IPS-20b (cell line): Measurements from ENCODE around the gene CREB5.

Source experiments
- H3K27ac ChIP-seq: one replicate; pipeline ENCODE4 v1.5.1; 2013; ENCODE audit warnings: low read length
- H3K27me3 ChIP-seq: 2 replicates; pipeline ENCODE4 v1.6.1; 2013; ENCODE audit warnings: mild to moderate bottlenecking, low read length, inconsistent platforms; ENCODE audit not compliant: insufficient read depth
- H3K36me3 ChIP-seq: 2 replicates; pipeline ENCODE4 v1.6.1; 2013; ENCODE audit warnings: low read depth, mild to moderate bottlenecking, inconsistent platforms, low read length, moderate library complexity; ENCODE audit not compliant: insufficient read depth
- H3K4me1 ChIP-seq: 2 replicates; pipeline ENCODE4 v1.6.1; 2013; ENCODE audit warnings: mild to moderate bottlenecking, control low read depth, inconsistent platforms, low read length, moderate library complexity; ENCODE audit not compliant: insufficient read depth
- H3K4me3 ChIP-seq: 2 replicates; pipeline ENCODE4 v1.5.1; 2013; ENCODE audit warnings: mild to moderate bottlenecking, low read length, inconsistent platforms
- H3K9ac ChIP-seq: 2 replicates; pipeline ENCODE4 v1.6.1; 2013; ENCODE audit warnings: low read depth, mild to moderate bottlenecking, inconsistent platforms, low read length, moderate library complexity
- H3K9me3 ChIP-seq: 2 replicates; pipeline ENCODE4 v1.6.1; 2013; ENCODE audit warnings: mild to moderate bottlenecking, low read depth, low read length, inconsistent platforms; ENCODE audit not compliant: insufficient read depth

Gene CREB5

DNA sequence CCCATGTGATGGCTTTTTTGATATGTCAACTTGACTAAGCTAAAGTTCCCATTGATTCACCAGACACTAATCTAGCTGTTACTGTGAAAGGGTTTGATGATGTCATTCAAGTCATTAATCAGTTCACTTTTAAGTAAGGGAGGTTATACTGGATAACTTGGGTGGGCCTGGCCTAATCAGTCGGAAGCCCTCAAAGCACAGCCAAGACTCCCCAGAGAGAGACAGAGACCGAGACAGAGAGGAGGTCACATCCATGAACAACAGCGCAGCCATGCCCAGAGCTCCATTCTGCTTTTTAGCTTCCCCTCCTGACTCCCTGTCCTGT is 442.4 kb downstream of the CREB5 start:
- no peak overlapping the region for H3K27ac ChIP-seq
- H3K9me3 ChIP-seq: no peaks in the 10 kb centered on the region
- H3K4me3 ChIP-seq: peak overlapping the region; percentile 88; the same call in 1 of the 2 replicates
- no peaks in the 10 kb centered on the region for H3K4me1 ChIP-seq
- peaks cover 23% of the 10 kb centered on the region for H3K27me3 ChIP-seq
- H3K9ac ChIP-seq: no peak overlapping the region
- H3K36me3 ChIP-seq: no peaks in the 10 kb centered on the region

DNA sequence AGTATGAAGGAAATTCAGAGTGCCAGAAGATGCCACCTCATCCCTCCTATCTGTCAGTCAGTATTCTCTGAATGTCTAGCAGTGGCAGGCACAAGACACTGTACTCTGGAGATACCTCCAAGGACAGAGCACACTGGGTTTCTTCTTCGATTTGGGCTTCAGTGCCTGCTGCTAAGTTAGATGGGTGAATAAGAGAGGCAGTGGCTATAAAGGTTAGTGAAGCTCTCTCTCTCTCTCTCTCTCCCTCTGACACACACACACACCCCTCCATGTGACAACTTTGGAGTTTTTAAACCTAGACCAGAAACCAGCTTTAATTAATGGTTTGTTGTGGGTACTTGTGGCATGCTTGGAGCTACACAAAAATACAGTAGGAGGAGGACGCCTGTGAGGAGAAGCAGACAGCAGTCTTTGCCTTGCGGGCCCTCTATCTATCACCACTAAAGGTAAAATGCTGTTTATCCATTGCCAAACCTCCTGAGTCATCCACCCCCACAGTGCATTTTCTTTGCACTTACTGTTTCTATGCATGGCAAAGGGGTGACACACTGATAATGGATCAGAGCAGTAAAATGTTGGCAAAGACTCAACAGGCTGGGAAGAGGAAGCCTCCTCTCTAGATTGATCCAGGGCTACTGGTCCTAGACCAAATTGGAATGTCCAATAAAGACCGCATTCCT is 443.4 kb downstream of the CREB5 start:
- no peaks in the 10 kb centered on the region for H3K4me1 ChIP-seq
- H3K27me3 ChIP-seq: peaks cover 23% of the 10 kb centered on the region
- no peaks in the 10 kb centered on the region for H3K9me3 ChIP-seq
- no peak overlapping the region for H3K27ac ChIP-seq
- no peak overlapping the region for H3K4me3 ChIP-seq
- no peak overlapping the region for H3K9ac ChIP-seq
- H3K36me3 ChIP-seq: no peaks in the 10 kb centered on the region

DNA sequence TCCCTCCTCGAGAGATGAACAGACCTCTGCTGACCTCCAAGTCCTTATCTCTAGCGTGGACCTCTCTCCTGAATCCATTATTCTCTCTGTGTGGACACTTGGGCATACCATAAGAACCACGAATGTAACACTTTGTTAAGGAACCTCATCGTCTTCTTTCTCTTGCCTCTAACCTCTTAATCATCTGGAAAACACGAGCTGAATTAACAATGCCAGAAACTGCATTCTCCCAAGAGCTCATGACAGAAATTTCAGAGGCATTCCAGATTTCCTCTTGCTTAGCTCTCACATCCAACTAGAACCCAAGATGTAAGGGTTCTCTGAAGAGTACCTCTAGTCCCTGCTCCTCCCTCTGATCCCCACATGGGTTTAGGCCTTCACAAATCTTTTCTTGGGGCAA is 444.3 kb downstream of the CREB5 start:
- Histone ChIP-seq H3K36me3 (no peaks in the 10 kb centered on the region), H3K27ac (no peak overlapping the region), H3K4me1 (no peaks in the 10 kb centered on the region), H3K27me3 (peaks cover 23% of the 10 kb centered on the region), H3K9ac (no peak overlapping the region), H3K9me3 (no peaks in the 10 kb centered on the region), H3K4me3 (no peak overlapping the region)

DNA sequence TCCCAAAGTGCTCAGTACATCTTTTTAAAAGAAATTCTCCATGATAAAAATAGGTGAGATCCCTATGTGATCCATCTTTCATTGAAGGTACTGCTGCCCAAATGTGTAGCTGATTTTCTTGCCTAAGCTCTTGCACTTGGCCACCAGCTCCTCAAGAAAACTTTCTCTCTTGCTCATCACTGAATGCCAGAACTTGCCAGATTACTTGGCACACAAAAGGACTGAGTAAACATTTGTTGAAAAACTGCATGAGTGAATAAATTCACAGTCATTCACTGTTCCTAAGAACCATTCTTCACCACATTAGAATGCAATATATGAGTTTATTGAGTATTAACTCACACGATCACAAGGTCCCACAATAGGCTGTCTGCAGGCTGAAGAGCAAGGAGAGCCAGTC is 445.9 kb downstream of the CREB5 start:
- H3K4me3 ChIP-seq: no peak overlapping the region
- H3K9me3 ChIP-seq: no peaks in the 10 kb centered on the region
- H3K27ac ChIP-seq: no peak overlapping the region
- H3K27me3 ChIP-seq: peaks cover 9% of the 10 kb centered on the region
- no peaks in the 10 kb centered on the region for H3K36me3 ChIP-seq
- no peaks in the 10 kb centered on the region; the same call in 1 of the 2 replicates for H3K4me1 ChIP-seq
- no peak overlapping the region for H3K9ac ChIP-seq

DNA sequence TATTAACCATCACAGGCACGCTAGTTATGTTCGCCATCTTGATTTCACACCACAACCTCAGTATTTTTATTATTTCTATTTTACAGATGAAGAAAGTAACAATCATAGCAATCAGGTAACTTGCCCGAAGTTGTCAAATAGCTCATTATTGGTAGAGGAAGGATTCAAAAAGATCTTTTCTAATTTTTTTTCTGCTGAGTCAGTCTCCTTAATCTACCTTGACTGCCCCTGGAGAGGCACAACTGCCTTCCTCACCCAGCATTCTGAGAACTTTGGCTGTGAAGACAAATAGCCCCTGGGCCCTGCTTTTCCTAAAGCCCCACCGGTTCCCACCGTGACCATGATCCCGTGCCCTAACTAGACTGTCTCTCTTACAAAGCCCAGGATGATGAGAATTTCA is 446.6 kb downstream of the CREB5 start:
- Histone ChIP-seq H3K9ac (no peak overlapping the region), H3K27me3 (peaks cover 2% of the 10 kb centered on the region), H3K27ac (no peak overlapping the region), H3K36me3 (no peaks in the 10 kb centered on the region), H3K4me1 (no peaks in the 10 kb centered on the region; the same call in 1 of the 2 replicates), H3K9me3 (no peaks in the 10 kb centered on the region), H3K4me3 (no peak overlapping the region)

DNA sequence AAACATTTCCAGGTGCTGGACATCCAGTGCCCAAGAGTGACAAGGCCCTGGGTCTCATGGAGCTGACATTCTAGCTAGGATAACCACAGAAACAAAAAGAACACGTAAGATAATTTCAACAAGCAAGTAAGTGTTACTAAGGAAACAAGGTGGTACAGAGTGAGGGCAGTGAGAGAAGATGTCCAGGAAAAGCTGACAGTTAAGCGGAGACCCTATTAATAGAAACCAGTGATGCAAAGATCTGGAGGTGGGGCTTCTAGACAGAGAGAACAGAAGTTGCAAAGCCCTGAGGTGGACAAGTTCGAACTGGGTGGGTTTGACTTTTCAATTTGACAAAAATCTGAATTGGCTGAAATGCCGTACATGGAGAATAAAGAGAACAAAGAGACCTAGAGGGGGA is 449.5 kb downstream of the CREB5 start:
- H3K27ac ChIP-seq: no peak overlapping the region
- H3K9me3 ChIP-seq: no peaks in the 10 kb centered on the region
- H3K36me3 ChIP-seq: no peaks in the 10 kb centered on the region
- no peaks in the 10 kb centered on the region for H3K27me3 ChIP-seq
- H3K9ac ChIP-seq: no peak overlapping the region
- no peaks in the 10 kb centered on the region; the same call in 1 of the 2 replicates for H3K4me1 ChIP-seq
- no peak overlapping the region for H3K4me3 ChIP-seq

DNA sequence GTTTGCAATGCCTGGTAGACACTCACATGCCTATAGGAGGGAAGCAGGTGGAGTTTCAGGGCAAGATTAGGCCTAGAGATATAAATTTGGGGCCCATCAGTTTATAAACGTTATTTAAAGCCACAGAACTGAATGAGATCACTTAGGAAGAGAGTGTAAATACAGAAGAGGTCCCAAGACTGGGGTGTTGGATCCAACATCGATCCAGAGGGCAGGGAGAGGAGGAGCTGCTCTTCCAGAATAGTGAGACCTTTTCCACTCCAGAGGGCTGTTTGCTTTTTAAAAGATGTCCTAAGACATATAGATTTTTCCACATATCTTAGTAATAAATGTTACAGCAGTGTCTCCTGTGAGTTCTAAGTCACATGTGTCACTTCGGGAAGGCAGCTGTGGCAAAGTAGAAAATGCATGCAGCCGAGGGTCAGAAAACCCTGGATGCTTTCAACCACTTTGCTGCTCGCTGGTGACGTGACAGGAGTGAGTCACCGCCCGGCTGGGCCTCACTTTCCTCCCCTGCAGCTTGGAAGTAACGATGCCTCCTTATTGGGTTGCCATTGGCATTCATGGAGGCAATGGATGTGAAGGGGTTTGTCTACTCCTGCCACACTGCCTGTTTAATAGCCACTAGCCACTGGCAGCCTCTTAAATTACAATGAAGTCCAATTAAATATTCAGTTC is 450.4 kb downstream of the CREB5 start:
- no peak overlapping the region for H3K9ac ChIP-seq
- H3K27me3 ChIP-seq: no peaks in the 10 kb centered on the region
- no peaks in the 10 kb centered on the region; the same call in none of the 2 replicates for H3K4me1 ChIP-seq
- no peaks in the 10 kb centered on the region for H3K36me3 ChIP-seq
- H3K4me3 ChIP-seq: no peak overlapping the region
- no peak overlapping the region for H3K27ac ChIP-seq
- H3K9me3 ChIP-seq: no peaks in the 10 kb centered on the region

DNA sequence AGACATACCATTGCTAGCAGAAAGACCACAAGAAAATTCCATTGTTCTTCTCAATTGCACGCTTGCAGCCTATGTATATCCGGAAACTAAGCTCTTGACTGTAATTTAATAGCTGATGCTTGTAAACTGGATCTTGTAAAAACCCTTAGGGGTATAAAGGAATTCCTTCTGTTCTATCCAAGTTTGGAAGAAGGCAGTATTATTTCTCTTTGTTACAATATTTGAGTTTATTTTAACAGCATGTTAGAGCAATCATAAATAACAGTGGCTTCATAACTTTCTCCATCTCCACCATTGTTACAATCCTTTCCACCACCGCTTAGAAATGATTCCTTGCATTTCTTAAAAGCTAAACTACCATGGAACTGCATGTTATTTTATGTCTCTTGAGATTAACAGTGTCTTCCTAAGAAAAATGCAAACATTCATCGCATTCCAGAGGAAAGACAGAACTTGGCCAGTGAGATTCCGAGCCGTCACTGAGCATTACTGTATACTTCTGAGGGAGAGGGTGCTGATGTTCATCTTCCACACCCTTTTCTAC is 453.4 kb downstream of the CREB5 start:
- Histone ChIP-seq H3K4me3 (no peak overlapping the region), H3K36me3 (no peaks in the 10 kb centered on the region), H3K9me3 (no peaks in the 10 kb centered on the region), H3K27ac (no peak overlapping the region), H3K9ac (no peak overlapping the region), H3K4me1 (peaks cover under 1% of the 10 kb centered on the region), H3K27me3 (no peaks in the 10 kb centered on the region)

DNA sequence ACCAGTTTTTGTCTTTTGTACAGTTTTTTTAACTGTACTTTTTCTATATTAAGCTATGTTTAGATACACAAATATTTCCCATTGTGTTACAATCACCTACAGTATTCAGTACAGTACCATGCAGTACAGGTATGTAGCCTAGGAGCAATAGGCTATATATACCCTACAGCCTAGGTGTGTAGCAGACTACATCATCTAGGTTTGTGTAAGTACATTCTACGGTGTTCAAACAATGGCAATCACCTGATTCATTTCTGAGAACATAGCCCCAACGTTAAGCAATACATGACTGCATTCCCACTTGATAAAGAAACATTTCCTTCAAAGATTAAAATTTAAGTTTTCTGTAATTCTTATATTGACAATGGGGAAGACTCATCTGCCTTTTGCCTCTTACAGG is 456.4 kb downstream of the CREB5 start:
- Histone ChIP-seq H3K9me3 (no peaks in the 10 kb centered on the region), H3K27me3 (no peaks in the 10 kb centered on the region), H3K9ac (no peak overlapping the region), H3K4me3 (no peak overlapping the region), H3K36me3 (no peaks in the 10 kb centered on the region), H3K4me1 (peaks cover 7% of the 10 kb centered on the region; the same call in 1 of the 2 replicates), H3K27ac (no peak overlapping the region)

DNA sequence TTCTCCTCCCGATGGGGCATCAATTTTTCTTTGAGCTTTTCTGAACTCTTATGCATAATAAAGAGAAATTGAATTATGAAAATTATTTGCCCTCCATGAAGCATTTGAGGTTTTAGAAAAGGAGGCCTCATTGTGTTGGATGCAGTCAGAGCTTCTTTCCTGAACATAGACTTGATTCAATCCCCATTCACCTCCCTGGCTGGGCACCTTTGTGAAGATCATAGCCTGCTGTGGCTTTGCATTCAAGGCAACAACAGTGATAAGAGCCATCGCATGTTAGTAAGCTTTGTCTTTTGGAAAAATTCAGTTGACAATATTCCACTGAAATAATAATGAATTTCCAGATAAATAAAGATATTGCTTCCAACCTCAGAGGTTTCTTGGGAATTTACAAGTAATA is 458.8 kb downstream of the CREB5 start:
- H3K4me1 ChIP-seq: peaks cover 7% of the 10 kb centered on the region; the same call in 1 of the 2 replicates
- no peaks in the 10 kb centered on the region for H3K9me3 ChIP-seq
- no peak overlapping the region for H3K4me3 ChIP-seq
- no peak overlapping the region for H3K9ac ChIP-seq
- H3K27me3 ChIP-seq: no peaks in the 10 kb centered on the region
- H3K36me3 ChIP-seq: no peaks in the 10 kb centered on the region
- no peak overlapping the region for H3K27ac ChIP-seq

DNA sequence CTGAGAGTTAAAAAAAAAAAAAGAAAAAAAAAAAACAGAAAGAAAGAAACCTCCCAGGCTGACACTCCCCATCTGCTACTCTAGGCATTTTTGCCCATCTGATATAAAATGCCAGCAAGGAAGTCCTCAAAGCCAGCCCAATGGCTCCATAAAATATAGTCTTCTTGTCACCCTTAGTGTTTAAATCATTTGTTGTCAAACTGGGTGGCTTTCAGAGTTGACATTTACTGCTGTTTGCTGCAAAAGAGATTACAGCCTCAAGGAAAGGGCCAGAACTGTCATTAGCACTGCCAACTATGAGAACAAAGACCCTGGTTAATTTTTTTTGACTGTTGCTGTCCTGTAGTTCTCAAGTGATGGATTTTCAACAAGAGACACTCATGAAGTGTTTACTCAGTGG is 459.3 kb downstream of the CREB5 start:
- peaks cover 7% of the 10 kb centered on the region; the same call in 1 of the 2 replicates for H3K4me1 ChIP-seq
- H3K9me3 ChIP-seq: no peaks in the 10 kb centered on the region
- H3K27me3 ChIP-seq: no peaks in the 10 kb centered on the region
- H3K27ac ChIP-seq: no peak overlapping the region
- H3K9ac ChIP-seq: no peak overlapping the region
- no peaks in the 10 kb centered on the region for H3K36me3 ChIP-seq
- H3K4me3 ChIP-seq: no peak overlapping the region

DNA sequence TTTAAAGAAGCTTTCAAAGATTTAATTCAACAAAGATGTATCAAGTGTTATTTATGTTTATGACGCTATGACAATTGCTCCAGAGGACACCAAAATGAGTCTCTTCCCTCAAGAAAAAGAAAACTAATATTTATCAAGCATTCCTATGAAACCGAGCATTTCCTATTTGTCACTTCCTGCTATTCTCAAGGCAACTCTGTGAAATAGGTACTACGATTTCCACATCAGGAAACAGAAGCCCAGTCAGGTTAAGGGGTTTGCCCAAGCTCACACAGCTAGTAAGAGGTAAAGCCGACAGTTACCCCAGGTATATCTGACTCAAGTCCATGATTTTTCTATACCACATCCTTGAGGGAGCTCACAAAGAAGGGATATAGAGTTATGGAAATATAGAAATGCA is 459.9 kb downstream of the CREB5 start:
- Histone ChIP-seq H3K27me3 (no peaks in the 10 kb centered on the region), H3K4me1 (peaks cover 7% of the 10 kb centered on the region; the same call in 1 of the 2 replicates), H3K36me3 (no peaks in the 10 kb centered on the region), H3K9me3 (no peaks in the 10 kb centered on the region), H3K9ac (no peak overlapping the region), H3K4me3 (no peak overlapping the region), H3K27ac (no peak overlapping the region)
